HG03097 (cell line): ENCODE data around the gene DNAJC18.

Experiments
- ATAC-seq: cut with Tn5 transposase; IDR thresholded peaks from one replicate; pipeline ENCODE4 v1.9.1; 2021; ENCODE audit not compliant: unreplicated experiment, low FRiP score

DNAJC18 gene

DNA sequence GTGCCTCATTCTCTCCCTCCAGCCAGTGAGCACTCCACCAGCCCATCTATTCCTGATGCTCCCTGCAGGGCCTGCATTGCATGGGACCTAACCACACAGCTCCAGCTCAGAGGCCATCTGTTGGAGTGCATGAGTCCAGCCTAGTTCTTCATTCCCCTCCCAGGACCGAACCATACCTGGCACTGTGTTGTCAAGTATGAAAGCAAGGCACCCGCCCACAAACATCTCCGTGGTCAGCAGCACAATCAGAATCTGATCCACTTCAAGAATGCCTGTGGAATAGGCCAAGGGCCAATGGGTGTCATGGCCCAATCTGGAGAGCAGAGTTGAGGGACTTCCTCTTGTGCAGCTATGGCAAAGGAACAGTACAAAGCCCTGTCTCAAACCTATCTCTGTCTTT lies 62.1 kb downstream of the DNAJC18 start:
- ATAC-seq: no peak

GRCh38 chr5:139376364-139376763 lies 63.0 kb downstream of the DNAJC18 start:
- ATAC-seq: no peak

DNA sequence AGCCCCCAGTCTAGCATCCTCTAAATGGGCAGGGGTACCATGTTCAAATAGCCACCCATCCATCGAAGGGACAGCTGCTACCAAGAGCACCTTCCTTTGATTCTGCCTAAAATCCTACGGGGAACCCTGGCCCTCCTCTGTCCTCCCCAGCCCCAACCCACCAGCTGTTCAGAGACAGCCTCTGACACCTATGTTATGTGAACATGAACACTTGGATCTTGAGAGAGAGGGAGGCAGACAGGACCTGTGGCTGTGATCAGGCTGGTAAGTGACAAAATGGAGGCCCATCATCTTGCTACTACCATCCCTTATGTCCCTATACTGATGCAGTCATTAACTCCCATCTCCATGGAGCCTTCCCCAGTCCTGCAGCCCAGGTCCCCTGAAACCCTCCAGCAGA lies 64.4 kb downstream of the DNAJC18 start:
- ATAC-seq: no peak

DNA sequence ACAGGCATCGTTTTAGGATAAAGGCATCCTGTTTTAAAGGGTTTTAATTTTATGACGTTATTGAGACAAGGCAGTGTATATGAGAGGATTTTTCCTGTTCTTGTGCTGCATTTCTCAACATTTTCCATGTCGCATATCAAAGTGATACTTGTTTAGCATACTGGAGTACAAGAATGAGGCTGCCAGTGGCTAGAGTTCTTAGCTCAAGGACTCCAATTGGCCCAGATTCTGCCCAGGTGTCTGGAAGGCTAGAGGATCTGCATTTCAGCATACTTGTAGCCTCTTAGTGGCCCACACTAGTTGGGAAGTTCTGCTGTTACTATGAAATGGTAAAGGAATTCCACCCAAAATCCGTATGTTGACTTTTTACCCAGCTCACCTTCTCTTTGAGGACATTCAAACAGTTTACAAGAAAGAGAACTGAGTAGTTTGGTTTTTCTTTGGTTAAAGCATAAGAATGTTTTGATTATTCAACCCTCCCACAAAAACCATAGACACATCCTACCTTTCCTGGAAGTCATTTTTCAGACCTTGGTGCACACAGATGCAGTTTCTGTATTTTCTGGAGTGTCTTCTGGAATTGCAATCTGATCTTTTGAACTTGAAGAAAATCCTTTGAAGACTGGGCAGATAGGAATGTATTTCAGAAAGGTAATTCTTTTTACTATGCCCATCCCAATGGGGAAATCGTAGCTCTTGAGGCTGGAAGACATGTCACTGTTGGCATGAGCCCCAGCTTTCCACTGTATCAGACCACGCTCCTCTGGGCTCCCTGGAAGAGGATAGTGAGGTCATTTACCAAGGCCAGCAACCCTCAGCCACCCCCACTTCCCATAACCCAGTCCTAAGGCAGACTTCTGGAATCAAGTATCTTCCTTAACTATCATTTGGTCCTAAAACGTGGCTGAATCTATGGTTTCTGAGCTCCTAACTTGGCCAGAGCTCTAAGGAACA lies 67.6 kb downstream of the DNAJC18 start:
- ATAC-seq: no peak

DNA sequence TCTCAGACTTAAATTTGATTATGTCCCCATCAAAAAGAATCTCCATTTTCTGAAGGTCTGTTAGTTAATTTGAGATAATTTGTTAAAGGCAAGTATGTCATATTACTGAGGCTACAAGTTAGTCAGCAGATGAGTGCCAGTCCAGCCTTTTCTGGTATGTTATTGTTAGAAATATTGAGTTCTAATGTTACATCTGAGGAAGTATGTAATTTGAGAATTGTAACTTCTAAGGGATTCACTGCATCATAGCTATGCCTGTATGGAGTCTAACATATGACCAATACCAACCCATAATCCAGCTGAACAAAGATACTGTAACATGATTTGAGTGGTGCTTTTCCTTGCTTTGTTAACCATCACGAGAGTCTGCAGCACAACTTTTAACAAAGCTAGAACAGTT lies 70.1 kb downstream of the DNAJC18 start:
- no peak for ATAC-seq

- no peak for ATAC-seq
Observed at GRCh38 chr5:139368613-139369012, 70.7 kb downstream of the DNAJC18 start.

GRCh38 chr5:139364466-139364865 lies 74.9 kb downstream of the DNAJC18 start:
- no peak for ATAC-seq

GRCh38 chr5:139363937-139364336 lies 75.4 kb downstream of the DNAJC18 start:
- ATAC-seq: no peak

GRCh38 chr5:139361835-139362429 lies 77.4 kb downstream of the DNAJC18 start:
- ATAC-seq: no peak

- ATAC-seq: no peak
Observed at GRCh38 chr5:139360384-139360783, 78.9 kb downstream of the DNAJC18 start.
